Medulla oblongata (tissue), 1 donor: Measurements from ENCODE around the gene STK16.
A peak's percentile ranks its signal among the peaks of the same experiment; 100 is the strongest.

ENCODE experiments used
- DNase-seq: peaks from one replicate; pipeline ENCODE4 v3.0.0-alpha.2; 2015; ENCODE audit errors: extremely low spot score

The STK16 gene

DNA sequence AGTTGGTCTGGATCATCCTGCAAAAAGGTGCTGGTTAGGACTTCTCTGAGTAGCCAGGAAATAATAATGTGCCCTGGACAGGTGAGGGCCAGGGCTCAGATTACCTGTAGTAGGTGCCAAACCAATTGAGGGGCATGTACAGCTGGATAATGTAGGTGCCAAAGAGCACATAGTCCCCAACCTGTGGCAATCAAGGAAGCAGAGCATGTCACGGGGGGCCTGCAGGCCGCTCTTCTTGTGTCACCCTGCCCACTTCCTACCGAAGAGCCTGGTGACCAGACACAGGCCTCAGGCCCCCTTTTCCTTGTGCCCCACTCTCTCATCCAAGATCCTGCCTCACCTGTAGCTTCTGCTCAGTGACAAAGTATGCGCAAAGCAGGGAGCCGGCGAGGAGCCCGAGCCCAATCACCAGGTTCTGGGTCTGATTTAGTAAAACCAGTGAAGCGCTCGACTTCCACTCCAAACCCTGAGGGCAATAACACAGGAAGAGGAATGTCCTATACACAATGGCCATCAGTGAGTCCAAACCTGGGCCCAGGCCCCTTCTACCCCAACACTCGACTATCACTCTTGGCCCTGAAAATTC is 31.7 kb upstream of the STK16 start:
- no peak for DNase-seq

DNA sequence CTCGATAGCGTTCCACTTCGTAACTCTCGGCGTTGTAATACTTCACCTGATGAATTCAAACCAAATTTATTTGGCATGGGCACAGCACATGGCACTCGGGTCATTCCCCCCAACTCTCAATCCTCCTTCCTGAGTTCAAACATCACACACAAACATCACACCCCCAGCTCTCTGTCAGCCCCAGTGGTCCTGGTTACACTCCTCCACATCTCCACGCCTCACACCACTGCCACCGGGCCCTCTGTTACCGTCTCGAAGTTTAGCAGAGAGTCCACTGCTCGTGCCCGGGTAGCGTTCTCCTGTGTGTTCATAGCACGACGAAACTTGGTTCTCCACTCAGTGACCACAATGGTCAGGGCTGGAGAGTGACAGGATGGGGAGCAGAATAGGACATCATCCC is 31.1 kb upstream of the STK16 start:
- DNase-seq = no peak

DNA sequence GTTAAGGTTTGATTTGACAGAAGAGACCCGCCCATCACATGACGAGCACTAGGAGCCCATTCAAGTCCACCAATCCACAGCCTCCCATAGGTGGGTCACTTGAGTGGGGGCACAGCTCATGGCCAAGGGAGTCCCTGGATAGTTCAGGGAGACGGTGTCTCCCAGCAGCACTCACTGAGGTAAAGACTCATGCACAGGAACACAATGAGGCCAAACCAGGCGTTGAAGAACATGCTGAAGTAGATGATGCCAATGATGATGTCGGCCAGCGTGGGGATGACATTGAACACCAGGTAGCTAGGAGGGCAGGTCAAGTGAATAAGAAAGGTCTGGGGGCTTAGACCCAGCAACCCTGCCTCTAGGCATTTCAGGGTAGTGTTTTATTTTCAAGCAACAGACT is 30.5 kb upstream of the STK16 start:
- DNase-seq = no peak

DNA sequence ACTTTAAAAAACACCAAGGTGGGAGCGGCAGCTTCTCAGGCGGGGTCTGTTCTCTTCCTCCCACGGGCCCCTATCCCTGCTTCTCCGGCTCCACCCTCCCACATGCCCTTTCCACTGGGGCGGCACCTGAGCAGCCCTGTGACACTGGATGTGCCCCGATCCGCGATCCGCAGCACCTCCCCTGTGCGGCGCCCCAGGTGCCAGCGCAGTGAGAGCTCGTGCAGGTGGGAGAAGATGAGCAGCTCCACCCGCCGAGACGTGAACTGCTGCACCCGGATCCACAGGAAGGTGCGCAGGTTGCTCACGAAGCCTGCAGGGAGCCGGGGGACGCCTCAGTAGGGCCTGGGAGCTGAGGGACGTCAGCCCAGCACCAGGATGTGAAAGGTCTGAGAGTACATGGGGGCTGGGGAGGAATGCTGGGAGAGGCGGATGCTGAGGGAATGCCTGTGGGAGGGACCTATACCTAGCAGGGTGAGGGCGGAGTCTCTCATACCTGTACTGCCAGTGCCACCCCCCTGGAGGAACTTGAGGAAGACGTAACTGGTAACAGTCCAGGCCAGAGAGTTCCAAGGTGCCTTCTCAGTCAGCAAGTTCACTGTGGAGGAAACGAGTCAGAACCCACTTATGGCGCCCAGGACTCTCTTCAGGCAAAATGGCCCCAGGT is 29.3 kb upstream of the STK16 start:
- no peak for DNase-seq

- DNase-seq = no peak
Observed at GRCh38 chr2:219216535-219216915, 28.8 kb upstream of the STK16 start.

- DNase-seq = peak; percentile 44
Observed at GRCh38 chr2:219218217-219218731, 27.0 kb upstream of the STK16 start.

- peak; percentile 97 for DNase-seq
Observed at GRCh38 chr2:219218732-219219701, 26.3 kb upstream of the STK16 start, which contains the start of gene ABCB6. Gene ABCB6, minus strand, starts transcription at chr2:219218958. Its CDS starts 285 bp downstream, at chr2:219218673.

GRCh38 chr2:219219784-219220532 is 25.3 kb upstream of the STK16 start:
- DNase-seq = no peak

DNA sequence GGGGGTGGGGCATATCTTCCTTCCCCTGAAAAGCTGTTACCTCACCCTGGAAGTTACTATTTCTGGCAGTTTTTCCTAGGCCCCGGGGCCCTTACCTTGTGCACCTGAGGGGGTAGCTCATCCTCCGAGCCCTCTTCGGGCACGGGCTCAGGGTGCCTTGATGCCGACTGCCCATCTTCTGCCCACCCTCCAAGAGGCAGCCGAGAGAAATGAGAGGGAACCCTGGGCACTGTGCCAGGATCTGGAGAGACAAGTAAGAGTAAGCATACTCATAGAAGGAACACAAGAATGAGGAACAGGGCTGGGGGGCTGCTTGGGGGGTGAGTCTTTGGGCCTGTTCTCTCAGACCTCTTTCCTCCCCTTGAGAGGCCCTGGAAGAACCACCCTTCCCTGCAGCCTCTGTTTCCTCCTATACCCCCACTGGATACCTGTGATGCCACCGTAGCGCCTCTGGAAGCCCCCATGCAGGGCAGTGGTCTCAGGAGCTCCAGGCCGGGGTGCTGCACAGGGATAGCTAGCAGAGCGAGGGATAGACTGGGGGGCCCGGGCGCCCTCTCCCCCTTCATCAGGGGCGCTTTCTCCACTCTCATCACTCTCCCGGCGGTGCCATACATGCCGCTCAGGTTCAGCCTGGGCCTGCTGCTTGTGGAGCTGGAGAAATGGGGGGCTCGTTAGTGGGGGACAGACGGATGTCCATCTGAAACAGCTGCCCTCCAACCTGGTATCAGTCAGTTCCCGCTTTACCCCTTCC is 24.5 kb upstream of the STK16 start:
- DNase-seq = no peak

DNA sequence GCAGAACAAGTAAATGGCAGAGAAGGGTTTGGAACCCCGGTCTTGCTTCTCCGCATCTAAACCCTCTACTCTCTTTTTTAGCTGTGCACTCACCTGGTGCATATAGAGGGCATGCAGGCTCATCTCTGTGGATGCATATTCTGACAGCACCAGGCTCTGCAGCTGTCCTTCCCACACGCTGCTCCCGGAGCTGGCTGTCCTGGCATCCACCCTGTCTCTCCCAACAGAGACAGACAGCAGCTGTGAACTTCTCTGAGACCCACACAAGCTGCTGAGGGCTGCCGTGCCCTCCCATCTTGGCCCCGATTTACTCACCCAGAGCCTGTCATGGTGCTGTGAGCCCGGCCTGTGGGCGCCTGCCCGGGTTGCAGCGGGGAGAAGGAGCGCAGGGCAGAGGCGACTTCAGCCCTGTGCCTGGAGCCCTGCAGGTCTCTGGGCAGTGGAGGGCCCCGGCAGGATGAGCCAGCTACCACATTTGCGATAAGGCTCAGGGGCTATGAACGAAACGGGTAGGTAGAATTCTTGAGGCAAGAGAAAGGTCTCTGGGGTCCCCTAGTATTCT is 23.2 kb upstream of the STK16 start:
- DNase-seq = no peak

DNA sequence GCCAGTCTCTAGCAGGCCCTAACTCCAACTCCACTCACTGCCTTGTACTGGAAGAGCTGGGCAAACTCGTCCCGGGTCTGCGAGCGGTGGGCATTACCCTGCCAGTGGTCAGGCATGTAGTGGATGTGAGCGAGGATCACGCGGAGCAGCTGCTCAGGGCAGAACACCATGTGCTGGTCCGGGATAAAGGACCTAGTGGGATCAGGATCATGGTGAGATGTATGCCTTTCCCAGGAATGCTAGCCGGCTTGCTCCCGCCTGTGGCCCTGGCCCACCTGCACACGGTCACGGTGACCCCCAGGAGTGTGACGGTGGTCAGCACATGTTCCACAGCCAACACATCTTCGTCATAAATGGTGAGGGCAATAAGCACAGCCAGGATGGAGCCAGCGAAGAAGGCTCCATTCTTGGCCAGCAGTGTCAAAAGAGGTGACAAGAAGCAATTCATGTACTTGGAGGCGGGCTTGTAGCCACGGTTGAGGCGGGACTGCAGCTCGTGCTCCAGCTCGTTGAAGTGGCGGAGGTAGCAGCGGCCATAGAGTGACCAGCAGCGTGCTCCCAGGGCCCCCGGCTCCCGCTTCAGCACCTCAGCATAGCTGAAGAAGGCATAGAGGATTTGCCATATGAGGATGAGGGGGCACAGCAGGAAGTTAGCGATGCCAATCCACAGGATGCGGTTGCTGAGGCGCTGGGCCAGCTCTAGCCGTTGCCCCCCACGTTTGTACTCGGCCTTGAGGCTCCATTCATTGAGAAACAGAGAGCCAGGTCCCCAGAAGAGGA is 21.3 kb upstream of the STK16 start:
- no peak for DNase-seq

DNA sequence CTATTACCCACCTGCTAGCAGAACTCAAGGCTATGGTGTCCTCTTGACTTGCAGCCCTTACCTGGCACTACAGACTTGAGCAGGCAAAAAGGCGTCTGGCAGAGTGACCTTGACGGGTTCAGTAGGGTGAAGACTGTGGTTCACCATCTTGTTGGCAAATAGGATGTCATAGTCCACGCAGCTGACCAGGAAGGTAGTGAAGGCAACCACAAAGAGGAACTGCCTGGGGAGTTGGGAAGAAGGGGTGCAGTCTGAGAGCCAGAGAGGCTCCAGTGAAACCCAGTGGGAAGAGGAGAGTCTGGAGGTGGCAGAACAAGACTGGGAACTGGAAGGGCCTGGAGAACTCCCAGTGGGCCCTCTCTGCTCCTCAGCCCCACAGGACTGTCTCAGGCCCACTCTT is 19.9 kb upstream of the STK16 start:
- DNase-seq = no peak

DNA sequence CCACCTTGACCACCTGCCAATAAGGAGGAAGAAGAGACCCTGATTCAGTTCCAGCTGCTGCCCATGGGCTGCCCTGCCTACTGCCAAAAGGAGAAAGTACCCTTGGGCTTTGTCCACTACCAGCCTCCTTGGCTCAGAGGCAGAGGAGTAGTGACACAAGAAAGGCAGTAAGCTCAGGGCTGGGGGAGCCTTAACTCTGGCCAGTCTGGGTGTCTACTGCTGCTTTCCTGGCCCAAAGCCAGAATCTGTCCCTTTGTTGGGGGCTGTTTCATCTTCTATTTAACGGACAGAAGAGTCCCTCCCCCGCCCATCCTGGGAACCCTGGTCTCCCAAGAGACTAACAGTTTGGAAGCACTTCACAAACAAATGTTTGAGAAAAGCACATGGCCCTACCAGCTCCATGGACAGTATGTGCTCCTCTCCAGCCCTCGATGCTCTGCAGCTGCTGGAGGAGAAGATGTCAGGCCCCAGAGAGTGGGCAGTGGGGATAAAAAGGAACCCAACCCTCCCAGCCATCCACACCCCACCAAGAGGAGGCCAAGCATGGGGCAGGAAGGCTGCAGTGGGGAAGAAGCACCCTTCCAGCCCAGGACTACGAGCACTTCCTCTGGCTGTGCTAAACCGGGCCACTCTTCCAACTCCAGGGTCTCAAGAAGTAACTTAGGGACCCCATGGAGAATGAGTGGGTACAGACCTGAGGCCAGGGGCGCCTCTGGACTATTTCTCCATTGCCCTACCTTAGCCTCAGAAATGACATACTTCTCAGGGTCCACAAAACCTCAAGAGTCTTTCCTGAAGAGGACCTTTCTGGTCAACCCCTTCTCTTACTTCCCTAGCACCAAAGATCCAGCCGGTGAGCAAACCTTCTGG is 17.0 kb upstream of the STK16 start:
- peak; percentile 21 for DNase-seq

GRCh38 chr2:219228911-219229304 is 16.4 kb upstream of the STK16 start:
- no peak for DNase-seq

DNA sequence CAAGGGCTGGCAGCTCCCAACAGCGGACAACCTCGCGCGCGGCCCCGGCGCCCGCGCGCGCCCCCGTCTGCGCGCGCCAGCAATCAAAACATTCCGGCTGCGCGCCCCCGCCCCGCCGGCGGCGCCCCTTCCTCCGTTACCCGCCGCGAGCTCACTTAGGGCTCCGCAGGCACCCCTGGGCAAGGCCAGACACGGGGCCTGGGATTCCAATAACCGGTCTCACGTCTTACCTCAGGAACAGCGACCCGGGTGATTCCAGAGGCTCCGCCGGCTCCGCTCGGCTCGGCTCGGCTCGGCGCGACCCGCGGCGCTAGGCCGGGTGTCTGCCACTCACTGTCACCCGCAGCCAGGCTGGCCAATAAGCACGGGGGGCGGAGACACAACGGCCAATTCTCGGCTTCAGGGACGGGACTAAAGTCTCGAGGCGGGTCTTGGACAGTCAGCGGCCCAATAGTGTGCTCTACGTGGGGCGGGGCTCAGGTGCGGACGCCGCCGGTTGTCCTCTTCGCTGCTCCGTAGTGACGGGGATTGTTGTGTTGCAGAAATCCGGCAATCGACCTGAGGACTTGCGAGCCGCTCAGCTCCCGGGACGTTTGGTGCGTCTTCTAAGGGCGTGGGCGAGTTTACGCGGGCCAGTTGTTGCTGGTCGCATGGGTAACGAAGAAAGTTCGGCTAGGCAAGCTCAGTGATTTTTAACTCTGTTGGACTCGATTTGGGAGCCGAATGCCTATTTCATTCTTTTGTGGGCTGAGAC is 15.8 kb upstream of the STK16 start, which contains the start of the genes ANKZF1 and ATG9A:
Gene ANKZF1, plus strand, starts transcription at position 502 of the 754 bp plus-strand sequence. CDS start 452 bp downstream, outside the sequence.
Gene ATG9A, minus strand, starts transcription at position 332 of the 754 bp plus-strand sequence. CDS start 1,612 bp downstream, outside the sequence.
- DNase-seq = peak; percentile 100

GRCh38 chr2:219230059-219230540 is 15.2 kb upstream of the STK16 start:
- DNase-seq = no peak

DNA sequence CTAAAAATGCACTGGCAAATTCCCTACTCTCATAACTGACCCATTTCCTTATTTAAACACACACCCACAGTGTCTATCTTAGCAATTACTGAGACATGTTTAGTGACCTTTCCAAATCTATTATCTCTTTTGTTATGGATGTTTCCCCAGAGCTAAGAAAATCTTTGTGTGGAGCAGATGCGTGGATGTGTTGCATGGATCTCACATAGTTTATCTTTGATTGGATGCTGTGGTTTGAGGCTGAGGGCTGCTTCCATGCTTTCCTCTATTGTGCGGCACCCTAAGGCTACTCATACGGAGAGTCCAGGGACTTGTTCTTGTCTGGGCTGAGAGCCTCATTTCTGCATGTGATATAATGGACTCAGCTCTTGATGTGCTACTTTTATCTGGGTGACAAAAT is 10.9 kb upstream of the STK16 start:
- DNase-seq = no peak
